Neural cell (in vitro differentiated cells): ENCODE results near the gene COL19A1.

Source experiments
- CTCF ChIP-seq: fragments of 450-650 bp; IDR thresholded peaks from 2 replicates; pipeline ENCODE4 v1.5.1; 2014; ENCODE audit warnings: antibody characterized with exemption, mild to moderate bottlenecking, moderate library complexity; ENCODE audit not compliant: poor library complexity, severe bottlenecking
- EZH2 ChIP-seq: fragments of 200-600, 300-800 bp; shearing (Covaris generic), sonication (generic); IDR thresholded peaks from 2 replicates; pipeline ENCODE4 v1.6.1; 2014; ENCODE audit warnings: antibody characterized with exemption, low read length, borderline replicate concordance, mild to moderate bottlenecking; ENCODE audit not compliant: insufficient read depth, poor library complexity, severe bottlenecking

DNA sequence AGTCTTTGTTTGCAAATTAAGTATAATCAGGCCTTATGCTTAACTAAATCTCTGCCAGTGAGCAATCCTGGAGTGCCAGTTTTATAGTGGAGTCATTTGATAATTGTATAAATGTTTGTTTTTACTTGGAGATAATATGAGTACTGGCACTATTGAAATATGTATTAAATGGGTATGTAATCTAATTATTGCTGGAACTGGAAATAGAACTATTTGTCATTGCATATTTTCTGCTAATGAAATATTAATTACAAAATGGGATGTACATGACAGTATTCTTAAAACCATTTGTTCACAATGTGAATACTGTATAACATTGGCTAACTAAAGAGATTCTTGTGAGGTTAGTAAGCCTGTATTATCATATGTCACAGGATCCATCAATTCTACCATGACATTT is 49.0 kb upstream of the COL19A1 start:
- TF ChIP-seq CTCF, result no peak
- no peak for TF ChIP-seq EZH2
